HEK293 (cell line): ENCODE results near the gene ADGRG7.

Experiments used
- SP2 ChIP-seq: fragments of 450-650 bp; formaldehyde crosslinking; IDR thresholded peaks from 2 replicates; pipeline ENCODE4 v1.5.1; 2016; ENCODE audit warnings: missing biosample characterization, missing genetic modification characterization
- ZBTB7A ChIP-seq: fragments of 450-650 bp; formaldehyde crosslinking; IDR thresholded peaks from 2 replicates; pipeline ENCODE4 v1.5.1; 2016; ENCODE audit warnings: low read depth, missing biosample characterization, missing genetic modification characterization
- ZNF175 ChIP-seq: fragments of 450-650 bp; formaldehyde crosslinking; IDR thresholded peaks from 2 replicates; pipeline ENCODE4 v1.5.1; 2016; ENCODE audit warnings: missing biosample characterization, missing genetic modification characterization
- ZNF19 ChIP-seq: fragments of 450-650 bp; formaldehyde crosslinking; IDR thresholded peaks from 2 replicates; pipeline ENCODE4; 2016; ENCODE audit warnings: missing biosample characterization, missing genetic modification characterization, low read depth
- ZNF501 ChIP-seq: fragments of 450-650 bp; formaldehyde crosslinking; IDR thresholded peaks from 2 replicates; pipeline ENCODE4 v1.5.1; 2016; ENCODE audit warnings: missing biosample characterization, missing genetic modification characterization
- ZNF530 ChIP-seq: fragments of 450-650 bp; formaldehyde crosslinking; IDR thresholded peaks from 2 replicates; pipeline ENCODE4 v1.5.1; 2016; ENCODE audit warnings: low read depth, missing biosample characterization, missing genetic modification characterization
- ZNF596 ChIP-seq: fragments of 450-650 bp; IDR thresholded peaks from 2 replicates; pipeline ENCODE4 v1.5.0; 2018; ENCODE audit warnings: missing biosample characterization, mild to moderate bottlenecking, missing genetic modification characterization, moderate library complexity
- ZNF777 ChIP-seq: fragments of 450-650 bp; formaldehyde crosslinking; IDR thresholded peaks from 2 replicates; pipeline ENCODE4 v1.5.1; 2017; ENCODE audit warnings: missing biosample characterization, missing genetic modification characterization, borderline replicate concordance
- TF ChIP-seq, protein P1 (sequence below): sonication (generic); formaldehyde crosslinking; IDR thresholded peaks from 2 replicates; pipeline ENCODE4 v1.8.1; 2022; ENCODE audit warnings: mild to moderate bottlenecking, moderate library complexity, missing genetic modification reagents
- TF ChIP-seq, protein P2 (sequence below): fragments of 450-650 bp; formaldehyde crosslinking; IDR thresholded peaks from 2 replicates; pipeline ENCODE4 v1.5.1; 2016; ENCODE audit warnings: missing biosample characterization, missing genetic modification characterization
- TF ChIP-seq, protein P3 (sequence below): fragments of 450-650 bp; formaldehyde crosslinking; IDR thresholded peaks from 2 replicates; pipeline ENCODE4 v1.5.1; 2017; ENCODE audit warnings: missing biosample characterization, missing genetic modification characterization

DNA sequence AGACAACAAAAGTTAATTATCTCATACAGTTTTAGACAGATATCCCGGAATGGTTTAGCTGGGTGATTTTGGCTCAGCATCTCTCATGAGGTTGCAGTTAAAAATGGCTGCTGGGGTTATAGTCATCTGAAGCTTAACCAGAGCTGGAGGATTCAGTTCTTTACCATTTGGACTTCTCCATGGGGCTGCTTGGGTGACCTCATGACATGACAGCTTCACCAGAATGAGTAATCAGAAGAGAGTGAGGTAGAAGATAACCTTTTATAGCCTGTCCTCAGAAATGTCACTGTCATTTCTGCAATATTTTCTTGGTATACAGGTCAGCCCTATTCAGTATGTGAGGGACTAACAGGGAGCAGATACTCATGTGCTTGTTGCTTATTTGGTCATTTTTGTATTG lies 130.8 kb downstream of the ADGRG7 start:
- no peak for TF ChIP-seq SP2 (tag by site-specific recombination)
- TF ChIP-seq, protein P1, sequence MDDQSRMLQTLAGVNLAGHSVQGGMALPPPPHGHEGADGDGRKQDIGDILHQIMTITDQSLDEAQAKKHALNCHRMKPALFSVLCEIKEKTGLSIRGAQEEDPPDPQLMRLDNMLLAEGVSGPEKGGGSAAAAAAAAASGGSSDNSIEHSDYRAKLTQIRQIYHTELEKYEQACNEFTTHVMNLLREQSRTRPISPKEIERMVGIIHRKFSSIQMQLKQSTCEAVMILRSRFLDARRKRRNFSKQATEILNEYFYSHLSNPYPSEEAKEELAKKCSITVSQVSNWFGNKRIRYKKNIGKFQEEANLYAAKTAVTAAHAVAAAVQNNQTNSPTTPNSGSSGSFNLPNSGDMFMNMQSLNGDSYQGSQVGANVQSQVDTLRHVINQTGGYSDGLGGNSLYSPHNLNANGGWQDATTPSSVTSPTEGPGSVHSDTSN (CRISPR knock-in tag) = no peak
- TF ChIP-seq ZNF19 (tag by site-specific recombination) = no peak
- TF ChIP-seq, protein P2, sequence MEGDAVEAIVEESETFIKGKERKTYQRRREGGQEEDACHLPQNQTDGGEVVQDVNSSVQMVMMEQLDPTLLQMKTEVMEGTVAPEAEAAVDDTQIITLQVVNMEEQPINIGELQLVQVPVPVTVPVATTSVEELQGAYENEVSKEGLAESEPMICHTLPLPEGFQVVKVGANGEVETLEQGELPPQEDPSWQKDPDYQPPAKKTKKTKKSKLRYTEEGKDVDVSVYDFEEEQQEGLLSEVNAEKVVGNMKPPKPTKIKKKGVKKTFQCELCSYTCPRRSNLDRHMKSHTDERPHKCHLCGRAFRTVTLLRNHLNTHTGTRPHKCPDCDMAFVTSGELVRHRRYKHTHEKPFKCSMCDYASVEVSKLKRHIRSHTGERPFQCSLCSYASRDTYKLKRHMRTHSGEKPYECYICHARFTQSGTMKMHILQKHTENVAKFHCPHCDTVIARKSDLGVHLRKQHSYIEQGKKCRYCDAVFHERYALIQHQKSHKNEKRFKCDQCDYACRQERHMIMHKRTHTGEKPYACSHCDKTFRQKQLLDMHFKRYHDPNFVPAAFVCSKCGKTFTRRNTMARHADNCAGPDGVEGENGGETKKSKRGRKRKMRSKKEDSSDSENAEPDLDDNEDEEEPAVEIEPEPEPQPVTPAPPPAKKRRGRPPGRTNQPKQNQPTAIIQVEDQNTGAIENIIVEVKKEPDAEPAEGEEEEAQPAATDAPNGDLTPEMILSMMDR (tag by site-specific recombination) = no peak
- no peak for TF ChIP-seq ZBTB7A (tag by site-specific recombination)
- TF ChIP-seq ZNF530 (tag by site-specific recombination) = no peak
- TF ChIP-seq, protein P3, sequence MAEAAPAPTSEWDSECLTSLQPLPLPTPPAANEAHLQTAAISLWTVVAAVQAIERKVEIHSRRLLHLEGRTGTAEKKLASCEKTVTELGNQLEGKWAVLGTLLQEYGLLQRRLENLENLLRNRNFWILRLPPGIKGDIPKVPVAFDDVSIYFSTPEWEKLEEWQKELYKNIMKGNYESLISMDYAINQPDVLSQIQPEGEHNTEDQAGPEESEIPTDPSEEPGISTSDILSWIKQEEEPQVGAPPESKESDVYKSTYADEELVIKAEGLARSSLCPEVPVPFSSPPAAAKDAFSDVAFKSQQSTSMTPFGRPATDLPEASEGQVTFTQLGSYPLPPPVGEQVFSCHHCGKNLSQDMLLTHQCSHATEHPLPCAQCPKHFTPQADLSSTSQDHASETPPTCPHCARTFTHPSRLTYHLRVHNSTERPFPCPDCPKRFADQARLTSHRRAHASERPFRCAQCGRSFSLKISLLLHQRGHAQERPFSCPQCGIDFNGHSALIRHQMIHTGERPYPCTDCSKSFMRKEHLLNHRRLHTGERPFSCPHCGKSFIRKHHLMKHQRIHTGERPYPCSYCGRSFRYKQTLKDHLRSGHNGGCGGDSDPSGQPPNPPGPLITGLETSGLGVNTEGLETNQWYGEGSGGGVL (tag by site-specific recombination) = no peak
- no peak for TF ChIP-seq ZNF777 (tag by site-specific recombination)
- TF ChIP-seq ZNF501 (tag by site-specific recombination) = no peak
- no peak for TF ChIP-seq ZNF175 (tag by site-specific recombination)
- no peak for TF ChIP-seq ZNF596 (tag by site-specific recombination)
